ENCODE data around the gene RPS28.

Gene RPS28

DNA sequence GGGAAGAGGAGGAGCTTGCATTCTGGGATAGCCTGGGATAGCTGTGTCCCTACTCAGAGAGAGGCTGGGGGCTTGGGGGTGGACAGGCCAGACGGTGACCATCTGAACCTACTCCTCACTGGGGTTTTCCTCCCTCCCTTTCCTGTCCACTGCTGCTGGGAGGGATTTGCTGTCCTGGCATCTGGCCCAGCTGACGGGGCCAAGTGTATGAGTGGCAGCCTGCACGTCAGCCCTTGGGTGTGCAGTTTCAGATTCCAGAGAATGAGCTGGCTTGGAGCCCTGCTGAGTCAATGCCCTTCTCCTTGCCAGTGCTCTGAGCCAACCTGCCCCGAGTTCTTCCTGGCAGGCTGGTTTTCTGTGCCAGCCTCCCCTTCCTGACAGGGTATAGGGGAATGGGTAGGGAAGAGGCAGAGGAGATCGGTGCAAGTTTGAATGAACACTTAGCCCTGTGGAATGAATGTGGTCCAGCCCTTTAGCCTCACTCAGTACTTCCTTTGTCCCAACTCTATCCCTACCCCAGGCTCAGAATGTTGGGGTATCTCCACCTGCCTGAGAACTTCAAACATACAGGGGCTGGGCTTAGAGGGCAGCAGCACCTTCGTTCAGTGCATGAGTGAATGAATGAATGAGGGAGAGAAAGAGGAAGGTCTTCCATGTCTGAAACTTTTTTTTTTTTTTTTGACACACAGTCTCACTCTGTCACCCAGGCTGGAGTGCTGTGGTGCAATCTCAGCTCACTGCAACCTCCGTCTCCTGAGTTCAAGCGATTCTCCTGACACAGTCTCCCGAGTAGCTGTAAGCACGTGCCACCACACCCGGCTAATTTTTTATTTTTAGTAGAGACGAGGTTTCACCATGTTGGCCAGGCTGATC, 40.9 kb downstream of the RPS28 start:
- no peak overlapping the region for H3K27ac ChIP-seq (ENCODE audit: low read depth, low read length, poor library complexity, severe bottlenecking)
- no peaks in the 10 kb centered on the region for H3K4me1 ChIP-seq (ENCODE audit: insufficient read depth, low read length, severe bottlenecking)
- H3K9ac ChIP-seq (ENCODE audit: low read length) = no peak overlapping the region
- no peaks in the 10 kb centered on the region for H3K9me2 ChIP-seq (ENCODE audit: low read depth, low read length)
- no peak overlapping the region for H2AFZ ChIP-seq (ENCODE audit: low read length)
- no peaks in the 10 kb centered on the region for H3F3A ChIP-seq (ENCODE audit: insufficient read depth, low read length)
- no peaks in the 10 kb centered on the region for H3K79me2 ChIP-seq (ENCODE audit: insufficient read depth, low read length)
- no peak for TF ChIP-seq EZH2 (IDR thresholded peaks at IDR 0.05; ENCODE audit: borderline replicate concordance, low read length)
- TF ChIP-seq, protein P1, sequence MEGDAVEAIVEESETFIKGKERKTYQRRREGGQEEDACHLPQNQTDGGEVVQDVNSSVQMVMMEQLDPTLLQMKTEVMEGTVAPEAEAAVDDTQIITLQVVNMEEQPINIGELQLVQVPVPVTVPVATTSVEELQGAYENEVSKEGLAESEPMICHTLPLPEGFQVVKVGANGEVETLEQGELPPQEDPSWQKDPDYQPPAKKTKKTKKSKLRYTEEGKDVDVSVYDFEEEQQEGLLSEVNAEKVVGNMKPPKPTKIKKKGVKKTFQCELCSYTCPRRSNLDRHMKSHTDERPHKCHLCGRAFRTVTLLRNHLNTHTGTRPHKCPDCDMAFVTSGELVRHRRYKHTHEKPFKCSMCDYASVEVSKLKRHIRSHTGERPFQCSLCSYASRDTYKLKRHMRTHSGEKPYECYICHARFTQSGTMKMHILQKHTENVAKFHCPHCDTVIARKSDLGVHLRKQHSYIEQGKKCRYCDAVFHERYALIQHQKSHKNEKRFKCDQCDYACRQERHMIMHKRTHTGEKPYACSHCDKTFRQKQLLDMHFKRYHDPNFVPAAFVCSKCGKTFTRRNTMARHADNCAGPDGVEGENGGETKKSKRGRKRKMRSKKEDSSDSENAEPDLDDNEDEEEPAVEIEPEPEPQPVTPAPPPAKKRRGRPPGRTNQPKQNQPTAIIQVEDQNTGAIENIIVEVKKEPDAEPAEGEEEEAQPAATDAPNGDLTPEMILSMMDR (IDR thresholded peaks at IDR 0.05; ENCODE audit: low read length) = no peak
- H3K4me2 ChIP-seq (ENCODE audit: low read length) = no peak overlapping the region
- H3K4me3 ChIP-seq (ENCODE audit: low read depth, low read length, poor library complexity, severe bottlenecking) = no peak overlapping the region
- H3K36me3 ChIP-seq (ENCODE audit: insufficient read depth, low read length) = no peaks in the 10 kb centered on the region
- no peaks in the 10 kb centered on the region for H3K27me3 ChIP-seq (ENCODE audit: insufficient read depth, low read length)
- no peaks in the 10 kb centered on the region for H3K9me3 ChIP-seq (ENCODE audit: low read length)
- H4K20me1 ChIP-seq (ENCODE audit: insufficient read depth, low read length) = no peaks in the 10 kb centered on the region

DNA sequence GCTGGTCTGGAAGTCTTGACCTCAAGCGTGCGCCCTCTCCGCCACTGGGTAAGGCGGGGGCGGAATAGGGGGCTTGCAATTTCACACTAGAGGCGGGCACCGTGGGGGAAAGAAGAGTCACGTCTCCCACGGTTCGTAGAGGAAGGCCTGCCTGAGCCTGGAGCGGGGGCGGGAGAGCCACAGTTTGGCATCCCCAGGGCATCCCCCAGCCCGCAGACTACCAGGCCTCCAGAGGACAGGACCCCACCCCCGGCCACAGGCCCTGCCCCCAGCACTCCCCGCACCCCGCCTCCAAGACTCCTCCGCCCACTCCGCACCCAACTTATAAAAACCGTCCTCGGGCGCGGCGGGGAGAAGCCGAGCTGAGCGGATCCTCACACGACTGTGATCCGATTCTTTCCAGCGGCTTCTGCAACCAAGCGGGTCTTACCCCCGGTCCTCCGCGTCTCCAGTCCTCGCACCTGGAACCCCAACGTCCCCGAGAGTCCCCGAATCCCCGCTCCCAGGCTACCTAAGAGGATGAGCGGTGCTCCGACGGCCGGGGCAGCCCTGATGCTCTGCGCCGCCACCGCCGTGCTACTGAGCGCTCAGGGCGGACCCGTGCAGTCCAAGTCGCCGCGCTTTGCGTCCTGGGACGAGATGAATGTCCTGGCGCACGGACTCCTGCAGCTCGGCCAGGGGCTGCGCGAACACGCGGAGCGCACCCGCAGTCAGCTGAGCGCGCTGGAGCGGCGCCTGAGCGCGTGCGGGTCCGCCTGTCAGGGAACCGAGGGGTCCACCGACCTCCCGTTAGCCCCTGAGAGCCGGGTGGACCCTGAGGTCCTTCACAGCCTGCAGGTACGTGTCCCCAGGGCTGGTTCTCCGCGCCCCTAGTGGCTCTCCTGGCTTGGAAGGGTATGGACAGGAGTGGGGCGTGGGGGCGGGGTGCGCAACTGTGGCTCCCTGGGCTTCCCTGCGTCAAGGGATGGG, 42.8 kb downstream of the RPS28 start, which contains the start of gene ANGPTL4:
ANGPTL4 (plus strand) TSS at position 353 of the 969 bp plus-strand sequence; CDS start at position 520, 167 bp downstream.
- Histone ChIP-seq H3K4me3 (ENCODE audit: low read depth, low read length, poor library complexity, severe bottlenecking) (no peak within 1 kb of the TSS), H3K4me2 (ENCODE audit: low read length) (no peak within 1 kb of the TSS), H3K4me1 (ENCODE audit: insufficient read depth, low read length, severe bottlenecking) (no peaks in the 10 kb centered on the region), H3K27ac (ENCODE audit: low read depth, low read length, poor library complexity, severe bottlenecking) (no peak within 1 kb of the TSS), H3K79me2 (ENCODE audit: insufficient read depth, low read length) (no peaks in the 10 kb centered on the region), H3F3A (ENCODE audit: insufficient read depth, low read length) (no peaks in the 10 kb centered on the region), H3K9ac (ENCODE audit: low read length) (no peak within 1 kb of the TSS), H4K20me1 (ENCODE audit: insufficient read depth, low read length) (no peaks in the 10 kb centered on the region), H2AFZ (ENCODE audit: low read length) (no peak within 1 kb of the TSS), H3K9me3 (ENCODE audit: low read length) (no peaks in the 10 kb centered on the region), H3K9me2 (ENCODE audit: low read depth, low read length) (no peaks in the 10 kb centered on the region), H3K36me3 (ENCODE audit: insufficient read depth, low read length) (no peaks in the 10 kb centered on the region), H3K27me3 (ENCODE audit: insufficient read depth, low read length) (no peaks in the 10 kb centered on the region)
- TF ChIP-seq, protein P1 (IDR thresholded peaks at IDR 0.05; ENCODE audit: low read length) = no peak
- no peak for TF ChIP-seq EZH2 (IDR thresholded peaks at IDR 0.05; ENCODE audit: borderline replicate concordance, low read length)

- H3K4me2 ChIP-seq (ENCODE audit: low read length) = no peak overlapping the region
- no peak overlapping the region for H3K9ac ChIP-seq (ENCODE audit: low read length)
- H3K4me1 ChIP-seq (ENCODE audit: insufficient read depth, low read length, severe bottlenecking) = no peaks in the 10 kb centered on the region
- H3K27me3 ChIP-seq (ENCODE audit: insufficient read depth, low read length) = no peaks in the 10 kb centered on the region
- TF ChIP-seq, protein P1 (IDR thresholded peaks at IDR 0.05; ENCODE audit: low read length) = no peak
- no peak for TF ChIP-seq EZH2 (IDR thresholded peaks at IDR 0.05; ENCODE audit: borderline replicate concordance, low read length)
- H3K9me2 ChIP-seq (ENCODE audit: low read depth, low read length) = no peaks in the 10 kb centered on the region
- no peaks in the 10 kb centered on the region for H3K79me2 ChIP-seq (ENCODE audit: insufficient read depth, low read length)
- no peaks in the 10 kb centered on the region for H4K20me1 ChIP-seq (ENCODE audit: insufficient read depth, low read length)
- H3K4me3 ChIP-seq (ENCODE audit: low read depth, low read length, poor library complexity, severe bottlenecking) = no peak overlapping the region
- H3F3A ChIP-seq (ENCODE audit: insufficient read depth, low read length) = no peaks in the 10 kb centered on the region
- no peaks in the 10 kb centered on the region for H3K36me3 ChIP-seq (ENCODE audit: insufficient read depth, low read length)
- no peak overlapping the region for H2AFZ ChIP-seq (ENCODE audit: low read length)
- H3K27ac ChIP-seq (ENCODE audit: low read depth, low read length, poor library complexity, severe bottlenecking) = no peak overlapping the region
- H3K9me3 ChIP-seq (ENCODE audit: low read length) = no peaks in the 10 kb centered on the region
These were observed 44.9 kb downstream of the RPS28 start for GRCh38 chr19:8366121-8366581.

Data from OCI-LY1 (cell line).